ENCODE data around the gene PARD3B.

- no peak for TF ChIP-seq CTCF (conservative IDR thresholded peaks at IDR 0.05)
- TF ChIP-seq EZH2 (IDR thresholded peaks at IDR 0.05; ENCODE audit: low read depth) = no peak
Measured at GRCh38 chr2:204834716-204835384, 289.6 kb downstream of the PARD3B start.

Measured in PC-9 (cell line).